ENCODE measurements around the gene HCST. TPM values are rescaled to one million over a fixed set of nuclear protein-coding genes. Genes with fewer than 3 reads are reported as not detected.

The HCST gene
- total RNA-seq, 1 donor from 2014 or later, result not detected

DNA sequence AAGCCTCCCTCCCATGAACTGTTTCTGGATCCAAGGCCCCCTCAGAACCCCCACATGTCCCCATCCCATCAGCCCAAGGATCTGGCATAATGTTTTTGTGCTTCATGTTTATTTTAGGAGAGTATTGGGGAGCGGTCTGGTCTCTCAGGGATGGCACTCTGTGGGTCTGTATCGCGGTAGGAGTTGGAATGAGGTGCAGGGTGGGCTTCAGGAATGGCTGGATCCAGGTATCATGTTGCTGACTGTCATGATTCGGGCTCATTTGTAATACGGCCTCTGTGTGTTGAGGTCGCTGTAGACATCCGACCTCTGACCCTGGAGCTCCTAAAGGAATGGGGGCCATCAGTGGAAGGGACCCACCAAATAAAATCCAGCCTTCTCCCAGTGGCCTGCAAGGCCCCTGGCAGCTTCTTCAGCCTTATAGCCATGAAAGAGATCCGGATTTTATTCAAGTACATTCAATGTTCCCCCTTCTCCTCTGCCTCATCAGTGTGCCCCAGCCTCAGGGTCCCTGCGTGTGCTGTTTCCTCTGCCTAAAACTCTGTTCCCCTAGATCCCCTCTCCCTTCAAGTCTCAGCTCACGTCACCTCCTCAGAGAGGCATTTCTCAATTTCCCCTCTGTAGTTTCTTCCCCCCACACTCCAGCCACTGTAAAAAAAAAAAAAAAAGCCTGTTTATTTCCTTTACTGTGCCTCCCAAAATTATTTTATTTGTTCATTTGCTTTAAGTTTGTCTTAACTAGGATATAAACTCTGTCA, 2.2 kb downstream of the HCST start:
- H3K27me3 ChIP-seq (ENCODE audit: control insufficient read depth, insufficient read depth, low read length), result no peaks in the 10 kb centered on the region
- DNase-seq (ENCODE audit: low read depth), result no peak
- no peak overlapping the region for H3K4me3 ChIP-seq (ENCODE audit: low read depth, low read length)
- H3K36me3 ChIP-seq (ENCODE audit: control insufficient read depth, insufficient read depth, low read length), result no peaks in the 10 kb centered on the region
- TF ChIP-seq, protein P1, sequence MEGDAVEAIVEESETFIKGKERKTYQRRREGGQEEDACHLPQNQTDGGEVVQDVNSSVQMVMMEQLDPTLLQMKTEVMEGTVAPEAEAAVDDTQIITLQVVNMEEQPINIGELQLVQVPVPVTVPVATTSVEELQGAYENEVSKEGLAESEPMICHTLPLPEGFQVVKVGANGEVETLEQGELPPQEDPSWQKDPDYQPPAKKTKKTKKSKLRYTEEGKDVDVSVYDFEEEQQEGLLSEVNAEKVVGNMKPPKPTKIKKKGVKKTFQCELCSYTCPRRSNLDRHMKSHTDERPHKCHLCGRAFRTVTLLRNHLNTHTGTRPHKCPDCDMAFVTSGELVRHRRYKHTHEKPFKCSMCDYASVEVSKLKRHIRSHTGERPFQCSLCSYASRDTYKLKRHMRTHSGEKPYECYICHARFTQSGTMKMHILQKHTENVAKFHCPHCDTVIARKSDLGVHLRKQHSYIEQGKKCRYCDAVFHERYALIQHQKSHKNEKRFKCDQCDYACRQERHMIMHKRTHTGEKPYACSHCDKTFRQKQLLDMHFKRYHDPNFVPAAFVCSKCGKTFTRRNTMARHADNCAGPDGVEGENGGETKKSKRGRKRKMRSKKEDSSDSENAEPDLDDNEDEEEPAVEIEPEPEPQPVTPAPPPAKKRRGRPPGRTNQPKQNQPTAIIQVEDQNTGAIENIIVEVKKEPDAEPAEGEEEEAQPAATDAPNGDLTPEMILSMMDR (IDR thresholded peaks at IDR 0.05; ENCODE audit: insufficient read depth, low read length, poor library complexity, severe bottlenecking), result no peak

GRCh38 chr19:35905178-35905727, 2.9 kb downstream of the HCST start:
- no peak for DNase-seq (ENCODE audit: low read depth)
- Histone ChIP-seq H3K27me3 (ENCODE audit: control insufficient read depth, insufficient read depth, low read length) (no peaks in the 10 kb centered on the region), H3K36me3 (ENCODE audit: control insufficient read depth, insufficient read depth, low read length) (no peaks in the 10 kb centered on the region), H3K4me3 (ENCODE audit: low read depth, low read length) (no peak overlapping the region)
- TF ChIP-seq, protein P1 (IDR thresholded peaks at IDR 0.05; ENCODE audit: insufficient read depth, low read length, poor library complexity, severe bottlenecking), result no peak

- no peak for DNase-seq (ENCODE audit: low read depth)
- no peaks in the 10 kb centered on the region for H3K36me3 ChIP-seq (ENCODE audit: control insufficient read depth, insufficient read depth, low read length)
- H3K4me3 ChIP-seq (ENCODE audit: low read depth, low read length), result no peak overlapping the region
- TF ChIP-seq, protein P1 (IDR thresholded peaks at IDR 0.05; ENCODE audit: insufficient read depth, low read length, poor library complexity, severe bottlenecking), result no peak
- no peaks in the 10 kb centered on the region for H3K27me3 ChIP-seq (ENCODE audit: control insufficient read depth, insufficient read depth, low read length)
Observed at GRCh38 chr19:35907377-35907745, 5.0 kb downstream of the HCST start.

DNA sequence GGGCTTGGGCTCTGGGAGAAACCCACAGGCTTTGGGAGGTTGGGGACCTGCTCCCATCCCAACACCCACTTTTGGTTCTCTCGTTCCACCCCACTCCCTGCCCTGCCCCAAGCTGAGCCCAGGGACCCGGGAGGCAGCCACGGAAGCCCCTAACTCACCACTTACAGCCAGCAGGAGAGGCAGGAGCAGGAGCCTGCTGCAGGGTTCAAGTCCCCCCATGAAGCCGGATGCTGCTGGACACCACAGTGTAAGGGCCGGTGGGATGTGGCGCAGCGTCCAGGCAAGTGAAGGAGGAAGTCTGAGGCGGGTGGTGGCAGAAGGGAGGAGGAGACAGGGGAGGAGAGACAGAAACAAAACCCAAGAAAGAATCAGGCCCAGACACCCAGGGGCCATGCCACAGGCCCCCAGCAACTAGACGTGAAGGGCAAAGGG, 5.7 kb downstream of the HCST start, which contains the start of gene TYROBP:
Gene TYROBP (minus strand): TSS at position 286 of the 432 bp plus-strand sequence. CDS start 67 bp downstream, at position 219.
- no peaks in the 10 kb centered on the region for H3K27me3 ChIP-seq (ENCODE audit: control insufficient read depth, insufficient read depth, low read length)
- TF ChIP-seq, protein P1 (IDR thresholded peaks at IDR 0.05; ENCODE audit: insufficient read depth, low read length, poor library complexity, severe bottlenecking), result no peak
- DNase-seq (ENCODE audit: low read depth), result no peak
- H3K36me3 ChIP-seq (ENCODE audit: control insufficient read depth, insufficient read depth, low read length), result no peaks in the 10 kb centered on the region
- no peak within 1 kb of the TSS for H3K4me3 ChIP-seq (ENCODE audit: low read depth, low read length)

- Histone ChIP-seq H3K36me3 (ENCODE audit: control insufficient read depth, insufficient read depth, low read length) (no peaks in the 10 kb centered on the region), H3K27me3 (ENCODE audit: control insufficient read depth, insufficient read depth, low read length) (no peaks in the 10 kb centered on the region), H3K4me3 (ENCODE audit: low read depth, low read length) (no peak overlapping the region)
- no peak for DNase-seq (ENCODE audit: low read depth)
- TF ChIP-seq, protein P1 (IDR thresholded peaks at IDR 0.05; ENCODE audit: insufficient read depth, low read length, poor library complexity, severe bottlenecking), result no peak
Observed at GRCh38 chr19:35908973-35909683, 6.8 kb downstream of the HCST start.
